Neutrophil (primary cell): ENCODE data around the gene COPS7A.
"Not testable (repeated sequence)": the region's sequence is repeated elsewhere in the genome, so short reads cannot be mapped to it uniquely, and the experiment has no call there.

Experiments
- H3K27ac ChIP-seq: fragments of 200-600 bp; sonication (generic); 2 replicates; pipeline ENCODE4 v1.5.1; 2016; ENCODE audit warnings: mild to moderate bottlenecking, moderate library complexity
- H3K27me3 ChIP-seq: fragments of 200-600 bp; sonication (generic); 2 replicates; pipeline ENCODE4 v1.6.0; 2016; ENCODE audit warnings: mild to moderate bottlenecking
- H3K36me3 ChIP-seq: fragments of 200-600 bp; sonication (generic); 2 replicates; pipeline ENCODE4 v1.5.1; 2017
- H3K4me1 ChIP-seq, 2 experiments: fragments of 200-600 bp in 1 of 2; sonication (generic) in 1 of 2; 1 replicate in 1 of 2; 2 replicates in 1 of 2; pipeline versions ENCODE4 v1.5.1 to v1.6.1; 2013 to 2016; ENCODE audit warnings: low read depth in 1 of 2, low read length in 1 of 2, mild to moderate bottlenecking in 1 of 2, moderate library complexity in 1 of 2; ENCODE audit not compliant: control insufficient read depth in 1 of 2, insufficient read depth in 1 of 2
- H3K4me3 ChIP-seq, 2 experiments: fragments of 200-600 bp in 1 of 2; sonication (generic) in 1 of 2; 1 replicate in 1 of 2; 2 replicates in 1 of 2; pipeline ENCODE4 v1.5.1; 2013 to 2016; ENCODE audit warnings: low read depth in 1 of 2, low read length in 1 of 2, mild to moderate bottlenecking in 1 of 2, moderate library complexity in 1 of 2
- H3K9me3 ChIP-seq: fragments of 200-600 bp; sonication (generic); 2 replicates; pipeline ENCODE4 v1.5.1; 2016
- TF ChIP-seq, protein P1 (sequence below): fragments of 200-600 bp; sonication (generic); IDR thresholded peaks from 2 replicates; pipeline ENCODE4 v1.5.1; 2016; ENCODE audit warnings: antibody characterized with exemption

COPS7A gene

GRCh38 chr12:6708960-6709394, 14.9 kb upstream of the COPS7A start:
- no peaks in the 10 kb centered on the region for H3K4me1 ChIP-seq
- no peak overlapping the region for H3K4me3 ChIP-seq
- H3K27ac ChIP-seq = no peak overlapping the region
- H3K36me3 ChIP-seq = no peaks in the 10 kb centered on the region
- no peaks in the 10 kb centered on the region for H3K9me3 ChIP-seq
- H3K27me3 ChIP-seq = peaks cover 51% of the 10 kb centered on the region
- TF ChIP-seq, protein P1, sequence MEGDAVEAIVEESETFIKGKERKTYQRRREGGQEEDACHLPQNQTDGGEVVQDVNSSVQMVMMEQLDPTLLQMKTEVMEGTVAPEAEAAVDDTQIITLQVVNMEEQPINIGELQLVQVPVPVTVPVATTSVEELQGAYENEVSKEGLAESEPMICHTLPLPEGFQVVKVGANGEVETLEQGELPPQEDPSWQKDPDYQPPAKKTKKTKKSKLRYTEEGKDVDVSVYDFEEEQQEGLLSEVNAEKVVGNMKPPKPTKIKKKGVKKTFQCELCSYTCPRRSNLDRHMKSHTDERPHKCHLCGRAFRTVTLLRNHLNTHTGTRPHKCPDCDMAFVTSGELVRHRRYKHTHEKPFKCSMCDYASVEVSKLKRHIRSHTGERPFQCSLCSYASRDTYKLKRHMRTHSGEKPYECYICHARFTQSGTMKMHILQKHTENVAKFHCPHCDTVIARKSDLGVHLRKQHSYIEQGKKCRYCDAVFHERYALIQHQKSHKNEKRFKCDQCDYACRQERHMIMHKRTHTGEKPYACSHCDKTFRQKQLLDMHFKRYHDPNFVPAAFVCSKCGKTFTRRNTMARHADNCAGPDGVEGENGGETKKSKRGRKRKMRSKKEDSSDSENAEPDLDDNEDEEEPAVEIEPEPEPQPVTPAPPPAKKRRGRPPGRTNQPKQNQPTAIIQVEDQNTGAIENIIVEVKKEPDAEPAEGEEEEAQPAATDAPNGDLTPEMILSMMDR = no peak

- not testable (repeated sequence) for H3K27me3 ChIP-seq, H3K9me3 ChIP-seq, H3K36me3 ChIP-seq, H3K4me3 ChIP-seq, H3K27ac ChIP-seq, H3K4me1 ChIP-seq
Observed at GRCh38 chr12:6716031-6716873, 7.6 kb upstream of the COPS7A start.

DNA sequence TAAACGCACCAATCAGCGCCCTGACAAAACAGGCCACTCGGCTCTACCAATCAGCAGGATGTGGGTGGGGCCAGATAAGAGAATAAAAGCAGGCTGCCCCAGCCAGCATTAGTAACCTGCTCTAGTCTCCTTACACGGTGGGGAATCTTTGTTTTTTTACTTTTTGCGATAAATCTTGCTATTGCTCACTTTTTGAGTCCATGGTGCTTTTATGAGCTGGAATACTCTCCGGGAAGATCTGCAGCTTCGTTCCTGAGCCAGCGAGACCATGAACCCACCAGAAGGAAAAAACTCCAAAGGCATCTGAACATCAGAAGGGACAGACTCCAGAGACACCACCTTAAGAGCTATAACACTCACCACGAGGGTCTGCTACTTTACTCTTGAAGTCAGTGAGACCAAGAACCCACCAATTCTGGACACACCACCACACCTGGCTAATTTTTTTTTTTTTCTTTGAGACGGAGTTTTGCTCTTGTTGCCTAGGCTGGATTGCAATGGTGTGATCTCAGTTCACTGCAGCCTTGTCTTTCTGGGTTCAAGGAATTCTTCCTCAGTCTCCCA, 6.9 kb upstream of the COPS7A start:
- H3K27me3 ChIP-seq = peaks cover 5% of the 10 kb centered on the region
- no peak overlapping the region for H3K27ac ChIP-seq
- H3K9me3 ChIP-seq = no peaks in the 10 kb centered on the region
- no peaks in the 10 kb centered on the region for H3K4me1 ChIP-seq
- no peak overlapping the region for H3K4me3 ChIP-seq
- H3K36me3 ChIP-seq = no peaks in the 10 kb centered on the region
- TF ChIP-seq, protein P1 = no peak

DNA sequence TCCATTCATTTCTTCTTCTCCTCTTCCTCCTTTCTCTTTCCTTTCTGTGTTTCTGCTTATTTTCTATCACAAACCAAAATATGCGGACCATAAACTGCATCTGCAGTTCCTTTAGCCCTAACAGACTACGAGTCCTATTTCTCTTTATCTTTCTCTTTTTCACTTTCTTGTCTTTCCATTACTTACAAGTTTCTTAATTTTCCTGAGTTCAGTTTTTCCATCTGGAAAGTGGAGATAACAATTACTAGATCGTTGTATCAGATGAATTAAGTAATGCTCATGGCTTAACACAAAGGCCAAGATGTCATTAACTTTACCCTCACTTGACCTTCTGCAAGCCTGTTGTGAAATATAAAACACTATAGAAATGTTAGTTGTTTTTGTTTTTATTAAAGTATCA, 983 bp upstream of the COPS7A start:
- peaks cover 6% of the 10 kb centered on the region for H3K36me3 ChIP-seq
- peak overlapping the region; percentile 98 for H3K27ac ChIP-seq
- peak overlapping the region in 1 of 2 experiments; percentile 67 for H3K4me3 ChIP-seq

DNA sequence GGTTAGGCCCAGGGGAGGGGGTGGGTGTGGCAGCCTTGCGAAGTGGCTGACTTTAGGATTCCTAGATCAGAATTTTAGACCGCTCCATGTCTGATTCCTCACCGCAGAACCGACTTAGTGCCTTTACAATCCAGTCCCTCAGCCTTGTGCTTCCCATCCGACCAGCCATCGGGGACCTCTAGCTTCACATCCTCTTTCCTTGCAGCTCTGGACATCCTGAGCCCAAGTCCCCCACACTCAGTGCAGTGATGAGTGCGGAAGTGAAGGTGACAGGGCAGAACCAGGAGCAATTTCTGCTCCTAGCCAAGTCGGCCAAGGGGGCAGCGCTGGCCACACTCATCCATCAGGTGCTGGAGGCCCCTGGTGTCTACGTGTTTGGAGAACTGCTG, 557 bp downstream of the COPS7A start:
- Histone ChIP-seq H3K36me3 (peaks cover 21% of the 10 kb centered on the region), H3K27me3 (no peaks in the 10 kb centered on the region), H3K4me1 (peaks cover 18 to 21% of the 10 kb centered on the region in 2 experiments), H3K27ac (peak overlapping the region; percentile 98), H3K9me3 (no peaks in the 10 kb centered on the region), H3K4me3 (peak overlapping the region; percentile 67 to 81)
- TF ChIP-seq, protein P1 = no peak

More for the DNA sequence above, 983 bp upstream of the COPS7A start:
- Histone ChIP-seq H3K27me3 (no peaks in the 10 kb centered on the region), H3K4me1 (peaks cover 18 to 21% of the 10 kb centered on the region in 2 experiments), H3K9me3 (no peaks in the 10 kb centered on the region)
- TF ChIP-seq, protein P1 = no peak

GRCh38 chr12:6725350-6725749, 1.5 kb downstream of the COPS7A start:
- TF ChIP-seq, protein P1 = no peak
- Histone ChIP-seq H3K27ac (peak overlapping the region; percentile 98), H3K4me3 (no peak overlapping the region), H3K9me3 (no peaks in the 10 kb centered on the region), H3K27me3 (no peaks in the 10 kb centered on the region), H3K36me3 (peaks cover 31% of the 10 kb centered on the region), H3K4me1 (peaks cover 18 to 21% of the 10 kb centered on the region in 2 experiments)
